Measurements from ENCODE around the gene MPRIP. TPM values are rescaled to one million over a fixed set of nuclear protein-coding genes. Genes with fewer than 3 reads are reported as not detected.

Gene MPRIP
- total RNA-seq, 2 donors from 2014 or later: 235 to 252 TPM

DNA sequence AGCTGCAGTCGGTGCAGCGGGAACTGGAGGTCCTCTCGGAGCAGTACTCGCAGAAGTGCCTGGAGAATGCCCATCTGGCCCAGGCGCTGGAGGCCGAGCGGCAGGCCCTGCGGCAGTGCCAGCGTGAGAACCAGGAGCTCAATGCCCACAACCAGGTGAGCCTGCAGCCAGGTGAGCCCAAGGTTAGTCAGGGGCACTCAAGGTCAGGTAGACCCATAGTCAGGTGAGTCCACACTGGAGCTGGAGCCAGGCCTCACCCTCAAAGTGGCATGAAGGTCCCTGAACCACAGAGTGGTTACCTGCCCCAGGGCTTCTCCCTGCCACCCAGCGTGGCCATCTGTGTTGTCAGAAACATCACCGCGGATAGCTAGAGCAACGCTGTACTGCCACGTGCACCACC is 131.7 kb downstream of the MPRIP start:
- TF ChIP-seq, protein P1, sequence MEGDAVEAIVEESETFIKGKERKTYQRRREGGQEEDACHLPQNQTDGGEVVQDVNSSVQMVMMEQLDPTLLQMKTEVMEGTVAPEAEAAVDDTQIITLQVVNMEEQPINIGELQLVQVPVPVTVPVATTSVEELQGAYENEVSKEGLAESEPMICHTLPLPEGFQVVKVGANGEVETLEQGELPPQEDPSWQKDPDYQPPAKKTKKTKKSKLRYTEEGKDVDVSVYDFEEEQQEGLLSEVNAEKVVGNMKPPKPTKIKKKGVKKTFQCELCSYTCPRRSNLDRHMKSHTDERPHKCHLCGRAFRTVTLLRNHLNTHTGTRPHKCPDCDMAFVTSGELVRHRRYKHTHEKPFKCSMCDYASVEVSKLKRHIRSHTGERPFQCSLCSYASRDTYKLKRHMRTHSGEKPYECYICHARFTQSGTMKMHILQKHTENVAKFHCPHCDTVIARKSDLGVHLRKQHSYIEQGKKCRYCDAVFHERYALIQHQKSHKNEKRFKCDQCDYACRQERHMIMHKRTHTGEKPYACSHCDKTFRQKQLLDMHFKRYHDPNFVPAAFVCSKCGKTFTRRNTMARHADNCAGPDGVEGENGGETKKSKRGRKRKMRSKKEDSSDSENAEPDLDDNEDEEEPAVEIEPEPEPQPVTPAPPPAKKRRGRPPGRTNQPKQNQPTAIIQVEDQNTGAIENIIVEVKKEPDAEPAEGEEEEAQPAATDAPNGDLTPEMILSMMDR (IDR thresholded peaks at IDR 0.05): no peak

DNA sequence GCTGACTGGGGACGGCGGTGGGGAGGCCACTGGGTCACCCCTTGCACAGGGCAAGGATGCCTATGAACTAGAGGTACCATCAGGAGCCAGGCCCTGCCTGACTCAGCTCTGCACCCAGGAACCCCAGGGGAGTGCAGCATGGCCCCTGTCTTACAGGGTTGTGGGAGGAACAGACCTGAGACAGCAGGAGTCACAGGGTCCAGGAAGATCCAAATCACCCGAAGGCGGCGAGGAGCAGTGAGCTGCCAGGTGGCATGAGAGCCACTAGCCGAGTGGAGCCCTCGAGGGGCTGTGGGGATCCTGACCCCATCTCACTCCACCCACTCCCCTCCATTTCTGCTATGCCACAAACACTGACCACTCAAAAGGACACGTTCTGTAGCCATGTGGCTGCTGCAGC is 133.1 kb downstream of the MPRIP start:
- H3K36me3 ChIP-seq: peaks cover 69% of the 10 kb centered on the region
- H3K9me3 ChIP-seq: no peaks in the 10 kb centered on the region
- no peak overlapping the region for H3K4me3 ChIP-seq
- ATAC-seq (ENCODE audit: insufficient number of reproducible peaks, low FRiP score, low read depth) (no peak), DNase-seq (ENCODE audit: low spot score) (no peak)
- no peaks in the 10 kb centered on the region for H3K4me1 ChIP-seq (ENCODE audit: control insufficient read depth in 1 of 2, low read depth in 2 of 2)
- H3K27me3 ChIP-seq (replicated peaks; ENCODE audit: insufficient read depth): no peaks in the 10 kb centered on the region
- H3K27ac ChIP-seq: no peak overlapping the region
- TF ChIP-seq, protein P1 (IDR thresholded peaks at IDR 0.05): no peak

More for the DNA sequence above, 131.7 kb downstream of the MPRIP start:
- H3K27ac ChIP-seq: no peak overlapping the region
- H3K9me3 ChIP-seq: no peaks in the 10 kb centered on the region
- no peak for DNase-seq (ENCODE audit: low spot score)
- peaks cover 75% of the 10 kb centered on the region for H3K36me3 ChIP-seq
- H3K27me3 ChIP-seq (replicated peaks; ENCODE audit: insufficient read depth): no peaks in the 10 kb centered on the region
- H3K4me1 ChIP-seq (ENCODE audit: control insufficient read depth in 1 of 2, low read depth in 2 of 2): no peaks in the 10 kb centered on the region
- no peak for ATAC-seq (ENCODE audit: insufficient number of reproducible peaks, low FRiP score, low read depth)
- H3K4me3 ChIP-seq: no peak overlapping the region

DNA sequence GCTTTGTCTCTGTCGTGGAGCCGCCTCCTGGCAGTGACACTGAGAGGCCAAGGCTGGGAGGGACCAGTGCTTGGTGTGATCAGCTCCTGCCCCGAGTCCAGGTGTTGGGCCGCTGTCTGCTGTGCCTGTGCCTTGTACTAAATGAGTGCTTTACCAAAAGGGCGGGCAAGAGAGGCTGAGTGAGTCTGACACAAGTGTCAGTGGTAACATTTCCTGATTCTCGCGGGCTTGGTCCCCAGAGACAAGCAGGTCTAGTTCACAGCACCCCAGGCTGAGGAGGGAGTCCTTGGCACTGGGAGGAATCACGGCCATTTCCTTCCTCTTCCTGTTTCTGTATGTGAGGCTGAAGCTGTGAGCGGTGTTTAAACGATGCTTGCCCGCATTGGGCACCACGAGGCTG is 133.7 kb downstream of the MPRIP start:
- H3K4me1 ChIP-seq (ENCODE audit: control insufficient read depth in 1 of 2, low read depth in 2 of 2): peaks cover 0 to 4% of the 10 kb centered on the region in 2 donors
- TF ChIP-seq, protein P1 (IDR thresholded peaks at IDR 0.05): no peak
- H3K27me3 ChIP-seq (replicated peaks; ENCODE audit: insufficient read depth): no peaks in the 10 kb centered on the region
- no peaks in the 10 kb centered on the region for H3K9me3 ChIP-seq
- ATAC-seq (ENCODE audit: insufficient number of reproducible peaks, low FRiP score, low read depth) (no peak), DNase-seq (ENCODE audit: low spot score) (no peak)
- no peak overlapping the region for H3K27ac ChIP-seq
- peaks cover 69% of the 10 kb centered on the region for H3K36me3 ChIP-seq
- H3K4me3 ChIP-seq: no peak overlapping the region

DNA sequence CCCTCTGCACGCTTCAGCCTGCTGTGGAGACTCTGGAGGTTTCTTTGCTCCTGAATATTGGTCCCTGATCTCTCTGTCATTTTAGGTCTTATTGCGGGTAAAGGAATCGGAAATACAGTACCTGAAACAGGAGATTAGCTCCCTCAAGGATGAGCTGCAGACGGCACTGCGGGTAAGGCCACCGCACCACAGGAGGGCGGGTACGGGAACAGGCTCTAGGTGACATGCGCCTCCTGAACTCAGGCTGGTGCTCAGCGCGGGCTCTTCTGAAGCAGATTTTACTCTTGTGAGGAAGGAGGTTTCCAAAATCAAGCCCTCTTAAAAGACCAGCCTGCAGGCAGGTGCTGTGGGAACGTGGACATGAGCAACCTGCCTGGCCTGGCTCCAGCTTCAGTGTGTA is 134.1 kb downstream of the MPRIP start:
- no peak overlapping the region for H3K4me3 ChIP-seq
- peaks cover 1 to 9% of the 10 kb centered on the region in 2 donors for H3K4me1 ChIP-seq (ENCODE audit: control insufficient read depth in 1 of 2, low read depth in 2 of 2)
- no peak for ATAC-seq (ENCODE audit: insufficient number of reproducible peaks, low FRiP score, low read depth)
- DNase-seq (ENCODE audit: low spot score): no peak
- TF ChIP-seq, protein P1 (IDR thresholded peaks at IDR 0.05): no peak
- no peak overlapping the region for H3K27ac ChIP-seq
- H3K36me3 ChIP-seq: peaks cover 67% of the 10 kb centered on the region
- no peaks in the 10 kb centered on the region for H3K27me3 ChIP-seq (replicated peaks; ENCODE audit: insufficient read depth)
- H3K9me3 ChIP-seq: no peaks in the 10 kb centered on the region

DNA sequence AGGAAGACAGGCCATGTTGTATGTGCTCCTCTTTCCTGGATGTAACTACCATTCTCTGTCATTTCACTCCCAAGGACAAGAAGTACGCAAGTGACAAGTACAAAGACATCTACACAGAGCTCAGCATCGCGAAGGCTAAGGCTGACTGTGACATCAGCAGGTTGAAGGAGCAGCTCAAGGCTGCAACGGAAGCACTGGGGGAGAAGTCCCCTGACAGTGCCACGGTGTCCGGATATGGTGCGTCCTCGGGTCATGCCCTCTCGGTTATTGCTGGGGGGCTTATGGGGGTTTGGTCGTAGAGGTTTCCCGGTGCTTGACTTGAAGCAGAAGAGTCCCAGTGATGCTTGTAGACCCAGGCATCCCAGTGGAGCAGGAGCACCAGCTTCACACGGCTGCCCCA is 134.9 kb downstream of the MPRIP start:
- TF ChIP-seq, protein P1 (IDR thresholded peaks at IDR 0.05): no peak

More for the DNA sequence above, 134.9 kb downstream of the MPRIP start:
- Histone ChIP-seq H3K4me1 (ENCODE audit: control insufficient read depth in 1 of 2, low read depth in 2 of 2) (peaks cover 5 to 17% of the 10 kb centered on the region in 2 donors), H3K36me3 (peaks cover 62% of the 10 kb centered on the region), H3K4me3 (no peak overlapping the region), H3K27ac (no peak overlapping the region), H3K9me3 (no peaks in the 10 kb centered on the region), H3K27me3 (replicated peaks; ENCODE audit: insufficient read depth) (no peaks in the 10 kb centered on the region)
- ATAC-seq (ENCODE audit: insufficient number of reproducible peaks, low FRiP score, low read depth) (no peak), DNase-seq (ENCODE audit: low spot score) (no peak)
